Left renal cortex interstitium (tissue), 4 donors: ENCODE data around the gene FBXO4. TPM values are rescaled to one million over a fixed set of nuclear protein-coding genes. Genes with fewer than 3 reads are reported as not detected.
A peak's percentile ranks its signal among the peaks of the same experiment; 100 is the strongest.

Experiments used
- DNase-seq, 4 donors: peaks; one replicate each; pipeline ENCODE4 v3.0.0-alpha.2; 2013; ENCODE audit warnings: low read depth in 4 of 4, low spot score in 2 of 4, missing footprints in 1 of 4
- polyA plus RNA-seq, 4 donors: library from polyadenylated mRNA; unstranded; fragments of 120-200 nt; gene quantifications; one replicate each; pipeline ENCODE4 v1.2.1, GENCODE V29; 2013; ENCODE audit not compliant: insufficient read length in 4 of 4

The FBXO4 gene
- polyA plus RNA-seq, result 10 to 100 TPM; 14.1 to 18.8 (median 15.0) TPM

GRCh38 chr5:41924872-41925554, at the start of gene FBXO4:
FBXO4 (plus strand) TSS chr5:41925281; CDS start chr5:41925310, 29 bp downstream.
- peak; percentile 63 to 74 (median 68) for DNase-seq

- DNase-seq, result no peak
Observed at GRCh38 chr5:41876678-41877077, 48.4 kb upstream of the FBXO4 start.

GRCh38 chr5:41877408-41877807, 47.7 kb upstream of the FBXO4 start:
- DNase-seq, result no peak

- no peak for DNase-seq
Observed at GRCh38 chr5:41878173-41878572, 46.9 kb upstream of the FBXO4 start.

- no peak for DNase-seq
Observed at GRCh38 chr5:41878643-41879478, 46.2 kb upstream of the FBXO4 start.

- DNase-seq, result no peak
Observed at GRCh38 chr5:41882765-41883164, 42.3 kb upstream of the FBXO4 start.

GRCh38 chr5:41883243-41883642, 41.8 kb upstream of the FBXO4 start:
- DNase-seq, result no peak

- no peak for DNase-seq
Observed at GRCh38 chr5:41883936-41884335, 41.1 kb upstream of the FBXO4 start.

- DNase-seq, result no peak
Observed at GRCh38 chr5:41885286-41885685, 39.8 kb upstream of the FBXO4 start.

GRCh38 chr5:41891066-41891707, 33.9 kb upstream of the FBXO4 start:
- no peak for DNase-seq

- no peak for DNase-seq
Observed at GRCh38 chr5:41892031-41892430, 33.0 kb upstream of the FBXO4 start.

- DNase-seq, result no peak
Observed at GRCh38 chr5:41893074-41893851, 31.8 kb upstream of the FBXO4 start.

- DNase-seq, result no peak
Observed at GRCh38 chr5:41896230-41896629, 28.9 kb upstream of the FBXO4 start.

- DNase-seq, result no peak
Observed at GRCh38 chr5:41903382-41903891, 21.6 kb upstream of the FBXO4 start.

GRCh38 chr5:41903892-41904799, 20.9 kb upstream of the FBXO4 start, which contains the start of gene RIMOC1:
RIMOC1 (plus strand) TSS chr5:41904344; CDS start chr5:41904368, 24 bp downstream.
- DNase-seq, result peak; percentile 94 to 99 (median 98)

GRCh38 chr5:41906151-41906550, 18.9 kb upstream of the FBXO4 start:
- no peak for DNase-seq

- DNase-seq, result no peak
Observed at GRCh38 chr5:41908374-41909079, 16.6 kb upstream of the FBXO4 start.

GRCh38 chr5:41918105-41918504, 7.0 kb upstream of the FBXO4 start:
- DNase-seq, result no peak

GRCh38 chr5:41921166-41921565, 3.9 kb upstream of the FBXO4 start:
- no peak for DNase-seq
